ACC112 (cell line): ENCODE data around the gene ABO.

Experiments used
- H2AFZ ChIP-seq: fragments of 200-600 bp; sonication (generic); one replicate; pipeline ENCODE4 v1.6.0; 2017; ENCODE audit warnings: antibody characterized with exemption, low read length; ENCODE audit not compliant: unreplicated experiment
- H3K27ac ChIP-seq: fragments of 200-600 bp; sonication (generic); 2 replicates; pipeline ENCODE4 v1.5.1; 2014; ENCODE audit warnings: low read depth, mild to moderate bottlenecking, antibody characterized with exemption, low read length, moderate library complexity
- H3K27me3 ChIP-seq: fragments of 200-600 bp; sonication (generic); 2 replicates; pipeline ENCODE4 v1.6.1; 2014; ENCODE audit warnings: mild to moderate bottlenecking, antibody characterized with exemption, low read length, moderate library complexity, mixed read lengths; ENCODE audit not compliant: insufficient read depth
- H3K36me3 ChIP-seq: fragments of 200-600 bp; sonication (generic); 2 replicates; pipeline ENCODE4 v1.6.1; 2016; ENCODE audit warnings: mild to moderate bottlenecking, antibody characterized with exemption, low read length, moderate library complexity, mixed read lengths; ENCODE audit not compliant: insufficient read depth
- H3K4me1 ChIP-seq: fragments of 200-600 bp; sonication (generic); one replicate; pipeline ENCODE4 v1.6.1; 2016; ENCODE audit warnings: low read length, mixed read lengths; ENCODE audit not compliant: insufficient read depth, unreplicated experiment, control insufficient read depth
- H3K4me3 ChIP-seq: fragments of 200-600 bp; sonication (generic); 2 replicates; pipeline ENCODE4 v1.5.1; 2014; ENCODE audit warnings: mild to moderate bottlenecking, low read depth, low read length
- H3K79me2 ChIP-seq: fragments of 200-600 bp; sonication (generic); one replicate; pipeline ENCODE4 v1.6.0; 2016; ENCODE audit warnings: low read length; ENCODE audit not compliant: control insufficient read depth, unreplicated experiment, insufficient read depth

ABO gene

GRCh38 chr9:133261753-133262120, 13.3 kb downstream of the ABO start:
- no peak overlapping the region for H3K4me3 ChIP-seq
- no peak overlapping the region for H3K27ac ChIP-seq

GRCh38 chr9:133261103-133261752, 13.8 kb downstream of the ABO start:
- Histone ChIP-seq H3K27ac (no peak overlapping the region), H3K36me3 (no peaks in the 10 kb centered on the region), H3K4me3 (no peak overlapping the region), H3K27me3 (peaks cover 40% of the 10 kb centered on the region), H2AFZ (no peak overlapping the region), H3K79me2 (no peaks in the 10 kb centered on the region), H3K4me1 (no peaks in the 10 kb centered on the region)

More at GRCh38 chr9:133261753-133262120, 13.3 kb downstream of the ABO start:
- Histone ChIP-seq H3K4me1 (no peaks in the 10 kb centered on the region), H2AFZ (no peak overlapping the region), H3K27me3 (peaks cover 42% of the 10 kb centered on the region), H3K36me3 (no peaks in the 10 kb centered on the region), H3K79me2 (no peaks in the 10 kb centered on the region)

- Histone ChIP-seq H3K4me3 (no peak overlapping the region), H3K4me1 (no peaks in the 10 kb centered on the region), H3K79me2 (no peaks in the 10 kb centered on the region), H2AFZ (no peak overlapping the region), H3K36me3 (no peaks in the 10 kb centered on the region), H3K27ac (no peak overlapping the region), H3K27me3 (peaks cover 40% of the 10 kb centered on the region)
These were observed 14.5 kb downstream of the ABO start for GRCh38 chr9:133260334-133261102.

GRCh38 chr9:133258061-133259015, 16.7 kb downstream of the ABO start:
- Histone ChIP-seq H3K27me3 (peaks cover 29% of the 10 kb centered on the region), H3K4me1 (no peaks in the 10 kb centered on the region), H2AFZ (no peak overlapping the region)

GRCh38 chr9:133257465-133257956, 17.5 kb downstream of the ABO start:
- Histone ChIP-seq H3K4me3 (no peak overlapping the region), H3K36me3 (no peaks in the 10 kb centered on the region), H3K4me1 (no peaks in the 10 kb centered on the region), H3K27me3 (peaks cover 29% of the 10 kb centered on the region), H2AFZ (no peak overlapping the region), H3K79me2 (no peaks in the 10 kb centered on the region), H3K27ac (no peak overlapping the region)

More at GRCh38 chr9:133258061-133259015, 16.7 kb downstream of the ABO start:
- Histone ChIP-seq H3K4me3 (no peak overlapping the region), H3K36me3 (no peaks in the 10 kb centered on the region), H3K79me2 (no peaks in the 10 kb centered on the region), H3K27ac (no peak overlapping the region)

GRCh38 chr9:133256686-133257091, 18.3 kb downstream of the ABO start:
- Histone ChIP-seq H3K27ac (no peak overlapping the region), H3K27me3 (peaks cover 28% of the 10 kb centered on the region), H3K36me3 (no peaks in the 10 kb centered on the region), H3K4me3 (no peak overlapping the region), H2AFZ (no peak overlapping the region), H3K79me2 (no peaks in the 10 kb centered on the region), H3K4me1 (no peaks in the 10 kb centered on the region)

- Histone ChIP-seq H3K36me3 (no peaks in the 10 kb centered on the region), H3K79me2 (no peaks in the 10 kb centered on the region), H3K27ac (no peak overlapping the region), H3K4me3 (no peak overlapping the region), H2AFZ (no peak overlapping the region), H3K4me1 (no peaks in the 10 kb centered on the region), H3K27me3 (peaks cover 26% of the 10 kb centered on the region)
These were observed 18.9 kb downstream of the ABO start for GRCh38 chr9:133256136-133256461.

GRCh38 chr9:133255371-133256135, 19.4 kb downstream of the ABO start:
- H3K27ac ChIP-seq, result no peak overlapping the region
- H3K79me2 ChIP-seq, result no peaks in the 10 kb centered on the region
- H3K36me3 ChIP-seq, result no peaks in the 10 kb centered on the region
- H3K4me3 ChIP-seq, result no peak overlapping the region
- no peaks in the 10 kb centered on the region for H3K4me1 ChIP-seq
- H3K27me3 ChIP-seq, result peaks cover 30% of the 10 kb centered on the region
- H2AFZ ChIP-seq, result no peak overlapping the region

- H3K79me2 ChIP-seq, result no peaks in the 10 kb centered on the region
- no peaks in the 10 kb centered on the region for H3K36me3 ChIP-seq
- no peak overlapping the region for H3K4me3 ChIP-seq
- H2AFZ ChIP-seq, result no peak overlapping the region
- H3K27ac ChIP-seq, result no peak overlapping the region
- H3K4me1 ChIP-seq, result no peaks in the 10 kb centered on the region
- peaks cover 41% of the 10 kb centered on the region for H3K27me3 ChIP-seq
These were observed 20.5 kb downstream of the ABO start for GRCh38 chr9:133254471-133254870.

- Histone ChIP-seq H3K4me1 (no peaks in the 10 kb centered on the region), H3K4me3 (no peak overlapping the region), H2AFZ (no peak overlapping the region), H3K79me2 (no peaks in the 10 kb centered on the region), H3K27me3 (peaks cover 53% of the 10 kb centered on the region), H3K36me3 (no peaks in the 10 kb centered on the region), H3K27ac (no peak overlapping the region)
These were observed 21.7 kb downstream of the ABO start for GRCh38 chr9:133253268-133253667.
